ENCODE results near the gene MAST2.
A peak's percentile ranks its signal among the peaks of the same experiment; 100 is the strongest.
"Not testable (repeated sequence)": the region's sequence is repeated elsewhere in the genome, so short reads cannot be mapped to it uniquely, and the experiment has no call there.

Gene MAST2

GRCh38 chr1:45961936-45962335 is 158.5 kb downstream of the MAST2 start:
- intact Hi-C loops (cut with DNase I); DNase-seq: not testable (repeated sequence)

GRCh38 chr1:45968941-45969666 is 165.7 kb downstream of the MAST2 start:
- intact Hi-C loops (cut with DNase I) = no loop called here
- DNase-seq = no peak

GRCh38 chr1:45969866-45970265 is 166.5 kb downstream of the MAST2 start:
- DNase-seq = no peak
- intact Hi-C loops (cut with DNase I) = no loop called here

- intact Hi-C loops (cut with DNase I) = no loop called here
- peak in 1 of 42 donors; percentile 11 for DNase-seq
These were observed 167.9 kb downstream of the MAST2 start for GRCh38 chr1:45971335-45971734.

GRCh38 chr1:45971922-45972531 is 168.6 kb downstream of the MAST2 start:
- DNase-seq = no peak
- intact Hi-C loops (cut with DNase I) = no loop called here

GRCh38 chr1:45972621-45973020 is 169.2 kb downstream of the MAST2 start:
- intact Hi-C loops (cut with DNase I) = no loop called here
- no peak for DNase-seq

GRCh38 chr1:45973121-45973520 is 169.7 kb downstream of the MAST2 start:
- DNase-seq = no peak
- intact Hi-C loops (cut with DNase I) = no loop called here

GRCh38 chr1:45974541-45975269 is 171.3 kb downstream of the MAST2 start:
- no peak for DNase-seq
- intact Hi-C loops (cut with DNase I) = no loop called here

- intact Hi-C loops (cut with DNase I) = no loop called here
- no peak for DNase-seq
These were observed 173.2 kb downstream of the MAST2 start for GRCh38 chr1:45976623-45977022.

- intact Hi-C loops (cut with DNase I) = no loop called here
These were observed 175.8 kb downstream of the MAST2 start for GRCh38 chr1:45979074-45979777.

GRCh38 chr1:45979778-45980176 is 176.4 kb downstream of the MAST2 start:
- intact Hi-C loops (cut with DNase I) = no loop called here
- DNase-seq = no peak

More at GRCh38 chr1:45979074-45979777, 175.8 kb downstream of the MAST2 start:
- DNase-seq = no peak

- intact Hi-C loops (cut with DNase I) = no loop called here
These were observed 178.9 kb downstream of the MAST2 start for GRCh38 chr1:45982359-45982758.

GRCh38 chr1:45983967-45984366 is 180.6 kb downstream of the MAST2 start:
- intact Hi-C loops (cut with DNase I) = no loop called here
- DNase-seq = no peak

More at GRCh38 chr1:45982359-45982758, 178.9 kb downstream of the MAST2 start:
- no peak for DNase-seq

- intact Hi-C loops (cut with DNase I) = no loop called here
These were observed 183.8 kb downstream of the MAST2 start for GRCh38 chr1:45987204-45987603.

GRCh38 chr1:45989249-45989648 is 185.8 kb downstream of the MAST2 start:
- intact Hi-C loops (cut with DNase I) = no loop called here
- DNase-seq = no peak

More at GRCh38 chr1:45987204-45987603, 183.8 kb downstream of the MAST2 start:
- DNase-seq = no peak

- DNase-seq = no peak
- intact Hi-C loops (cut with DNase I) = no loop called here
These were observed 191.0 kb downstream of the MAST2 start for GRCh38 chr1:45994423-45994822.

GRCh38 chr1:45995298-45995697 is 191.9 kb downstream of the MAST2 start:
- intact Hi-C loops (cut with DNase I) = no loop called here
- DNase-seq = no peak

- intact Hi-C loops (cut with DNase I) = no loop called here
- no peak for DNase-seq
These were observed 194.7 kb downstream of the MAST2 start for GRCh38 chr1:45998020-45998617.

GRCh38 chr1:45999507-45999906 is 196.1 kb downstream of the MAST2 start:
- no peak for DNase-seq
- intact Hi-C loops (cut with DNase I) = no loop called here
